Testis (tissue), 5 donors: ENCODE data around the gene CFAP57. TPM values are rescaled to one million over a fixed set of nuclear protein-coding genes. Genes with fewer than 3 reads are reported as not detected.

Experiments used
- DNase-seq: peaks from one replicate; pipeline ENCODE4 v3.0.0-alpha.2; 2019
- H3K27ac ChIP-seq, 2 donors: fragments of 200-600 bp; sonication (generic); one replicate each; pipeline ENCODE4 v1.5.1; 2019
- H3K27me3 ChIP-seq: fragments of 200-600 bp; sonication (generic); one replicate; pipeline ENCODE4 v1.5.1; 2019
- H3K36me3 ChIP-seq: fragments of 200-600 bp; sonication (generic); one replicate; pipeline ENCODE4 v1.5.1; 2017; ENCODE audit warnings: low read depth; ENCODE audit errors: missing control alignments
- H3K4me1 ChIP-seq: fragments of 200-600 bp; sonication (generic); one replicate; pipeline ENCODE4 v1.5.1; 2019
- H3K4me3 ChIP-seq, 2 donors: fragments of 200-600 bp; sonication (generic); one replicate each; pipeline ENCODE4 v1.5.1; 2017 to 2019
- H3K9me3 ChIP-seq: fragments of 200-600 bp; sonication (generic); one replicate; pipeline ENCODE4 v1.5.1; 2017
- CTCF ChIP-seq, 3 experiments: fragments of 450-650 bp in 2 of 3; fragments of 200-600 bp in 1 of 3; sonication (generic) in 1 of 3; IDR thresholded peaks; one replicate each; pipeline ENCODE4 v1.5.1; 2016 to 2019; ENCODE audit warnings: antibody characterized with exemption in 3 of 3, mild to moderate bottlenecking in 2 of 3, moderate library complexity in 1 of 3
- POLR2A ChIP-seq: fragments of 450-650 bp; IDR thresholded peaks from one replicate; pipeline ENCODE4 v1.6.1; 2017; ENCODE audit warnings: antibody characterized with exemption, mild to moderate bottlenecking, moderate library complexity
- WGBS, 2 donors: methylation state at CpG; one replicate each; pipeline ENCODE4 v1.1.5; 2018; 5-methylcytosine and 5-hydroxymethylcytosine counted together
- intact Hi-C: fragments of 100-400 bp; cut with DNase I; formaldehyde crosslinking; loops from one replicate; pipeline ENCODE4 v1.15.1; 2023; ENCODE audit warnings: low total_unique reads
- long read RNA-seq, 2 donors: transcript quantifications; one replicate each; lab custom pipeline, GENCODE V29; 2026
- polyA plus RNA-seq: library from polyadenylated mRNA; stranded (reverse); fragments of 350-450 nt; fragmentation: Illumina TruSeq; extraction: RNeasy Lipid Tissue Mini Kit (QIAGEN cat#74804); gene quantifications from one replicate; pipeline ENCODE4 v1.2.3, GENCODE V29; 2014; ENCODE audit warnings: low read depth, low replicate concordance; ENCODE audit not compliant: insufficient read depth
- total RNA-seq, 2 donors: library from RNA; depleted of rRNA; stranded (reverse); fragments of >200 nt; gene quantifications; one replicate each; pipeline ENCODE4 v1.2.3, GENCODE V29; 2016

Gene CFAP57
- total RNA-seq (10 to 100 TPM; 16.6 to 22.9 TPM), polyA plus RNA-seq (38.7 TPM)
- long read RNA-seq, donor 1, full-length matches to known transcripts: 1 of 1 reads
- long read RNA-seq, donor 1, partial matches to known transcripts: 0 of 1 reads
- long read RNA-seq, donor 1, other reads (novel, unspliced or antisense): 0 of 1 reads
- long read RNA-seq, donor 2: 0 reads

- Histone ChIP-seq H3K27me3 (no peaks in the 10 kb centered on the region), H3K9me3 (no peaks in the 10 kb centered on the region), H3K27ac (no peak within 1 kb of the TSS), H3K36me3 (no peaks in the 10 kb centered on the region), H3K4me1 (peaks cover 5% of the 10 kb centered on the region), H3K4me3 (peak within 1 kb of the TSS; percentile 75 to 83)
- intact Hi-C loops: no loop called here
- no peak for TF ChIP-seq POLR2A
- TF ChIP-seq CTCF (IDR thresholded peaks at IDR 0.05): no peak
- DNase-seq: peak; percentile 95
- WGBS, 2 donors: 1% methylated on average over 27 to 45 of the region's 45 CpGs
Measured at GRCh38 chr1:43171876-43172526, at the start of gene CFAP57, which contains the start of gene EBNA1BP2. Gene CFAP57 (plus strand): TSS chr1:43172330. CDS start chr1:43172754, 424 bp downstream. Gene EBNA1BP2 (minus strand): TSS chr1:43172290. CDS start chr1:43172118, 172 bp downstream.

GRCh38 chr1:43123031-43123430 lies 49.1 kb upstream of the CFAP57 start:
- H3K4me1 ChIP-seq: no peaks in the 10 kb centered on the region
- WGBS, 2 donors: 64 to 65% methylated on average over 1 of the region's 1 CpG
- H3K36me3 ChIP-seq: no peaks in the 10 kb centered on the region
- H3K27ac ChIP-seq: no peak overlapping the region
- H3K9me3 ChIP-seq: no peaks in the 10 kb centered on the region
- DNase-seq: no peak
- no peak overlapping the region for H3K4me3 ChIP-seq
- TF ChIP-seq CTCF (IDR thresholded peaks at IDR 0.05) (no peak), POLR2A (no peak)
- H3K27me3 ChIP-seq: no peaks in the 10 kb centered on the region
- intact Hi-C loops: no loop called here

GRCh38 chr1:43128816-43129215 lies 43.3 kb upstream of the CFAP57 start:
- no peaks in the 10 kb centered on the region for H3K27me3 ChIP-seq
- WGBS, 2 donors: 88 to 90% methylated on average over 3 of the region's 3 CpGs

GRCh38 chr1:43129426-43129825 lies 42.7 kb upstream of the CFAP57 start:
- no peaks in the 10 kb centered on the region for H3K27me3 ChIP-seq
- intact Hi-C loops: no loop called here
- no peak overlapping the region for H3K27ac ChIP-seq
- H3K4me3 ChIP-seq: no peak overlapping the region
- H3K4me1 ChIP-seq: no peaks in the 10 kb centered on the region
- DNase-seq: no peak
- 64 to 69% methylated on average over 5 of the region's 5 CpGs for WGBS, 2 donors
- H3K36me3 ChIP-seq: no peaks in the 10 kb centered on the region
- H3K9me3 ChIP-seq: no peaks in the 10 kb centered on the region
- no peak for TF ChIP-seq POLR2A

More at GRCh38 chr1:43128816-43129215, 43.3 kb upstream of the CFAP57 start:
- Histone ChIP-seq H3K27ac (no peak overlapping the region), H3K9me3 (no peaks in the 10 kb centered on the region), H3K36me3 (no peaks in the 10 kb centered on the region), H3K4me3 (no peak overlapping the region), H3K4me1 (no peaks in the 10 kb centered on the region)
- intact Hi-C loops: no loop called here
- DNase-seq: no peak
- TF ChIP-seq CTCF (IDR thresholded peaks at IDR 0.05): no peak
- TF ChIP-seq POLR2A: no peak

- Histone ChIP-seq H3K27ac (peak overlapping the region in 1 of 2 donors; percentile 80), H3K27me3 (no peaks in the 10 kb centered on the region), H3K4me3 (no peak overlapping the region), H3K36me3 (no peaks in the 10 kb centered on the region), H3K9me3 (no peaks in the 10 kb centered on the region), H3K4me1 (peaks cover 12% of the 10 kb centered on the region)
- 14 to 35% methylated on average over 1 of the region's 1 CpG for WGBS, 2 donors
- peak; percentile 37 for DNase-seq
- TF ChIP-seq POLR2A (no peak), CTCF (IDR thresholded peaks at IDR 0.05) (no peak)
- intact Hi-C loops: no loop called here
Measured at GRCh38 chr1:43134068-43134467, 38.1 kb upstream of the CFAP57 start.
